ENCODE results near the gene NDUFAF8.

The NDUFAF8 gene

GRCh38 chr17:81285179-81285878 is 46.2 kb downstream of the NDUFAF8 start:
- TF ChIP-seq CTCF (IDR thresholded peaks at IDR 0.05; ENCODE audit: poor library complexity, severe bottlenecking): no peak
- no peak overlapping the region for H3K27ac ChIP-seq (ENCODE audit: poor library complexity, severe bottlenecking)
- no peaks in the 10 kb centered on the region for H3K27me3 ChIP-seq (ENCODE audit: insufficient read depth, poor library complexity, severe bottlenecking)
- H3K36me3 ChIP-seq (ENCODE audit: low read depth): peaks cover 51% of the 10 kb centered on the region
- H3K4me1 ChIP-seq (ENCODE audit: insufficient read depth, poor library complexity, severe bottlenecking): no peaks in the 10 kb centered on the region
- DNase-seq (ENCODE audit: low spot score): no peak
- no peaks in the 10 kb centered on the region for H3K9me3 ChIP-seq (ENCODE audit: severe bottlenecking)
- ATAC-seq (ENCODE audit: low read depth): no peak
- H3K4me3 ChIP-seq (ENCODE audit: severe bottlenecking): no peak overlapping the region

GRCh38 chr17:81285894-81286293 is 46.8 kb downstream of the NDUFAF8 start:
- ATAC-seq (ENCODE audit: low read depth) (no peak), DNase-seq (ENCODE audit: low spot score) (no peak)
- TF ChIP-seq CTCF (IDR thresholded peaks at IDR 0.05; ENCODE audit: poor library complexity, severe bottlenecking): no peak
- Histone ChIP-seq H3K4me1 (ENCODE audit: insufficient read depth, poor library complexity, severe bottlenecking) (no peaks in the 10 kb centered on the region), H3K4me3 (ENCODE audit: severe bottlenecking) (no peak overlapping the region), H3K9me3 (ENCODE audit: severe bottlenecking) (no peaks in the 10 kb centered on the region), H3K36me3 (ENCODE audit: low read depth) (peaks cover 55% of the 10 kb centered on the region), H3K27me3 (ENCODE audit: insufficient read depth, poor library complexity, severe bottlenecking) (no peaks in the 10 kb centered on the region), H3K27ac (ENCODE audit: poor library complexity, severe bottlenecking) (no peak overlapping the region)

- Histone ChIP-seq H3K27ac (ENCODE audit: poor library complexity, severe bottlenecking) (no peak overlapping the region), H3K36me3 (ENCODE audit: low read depth) (peaks cover 52% of the 10 kb centered on the region), H3K9me3 (ENCODE audit: severe bottlenecking) (no peaks in the 10 kb centered on the region), H3K4me3 (ENCODE audit: severe bottlenecking) (no peak overlapping the region), H3K27me3 (ENCODE audit: insufficient read depth, poor library complexity, severe bottlenecking) (no peaks in the 10 kb centered on the region), H3K4me1 (ENCODE audit: insufficient read depth, poor library complexity, severe bottlenecking) (no peaks in the 10 kb centered on the region)
- DNase-seq (ENCODE audit: low spot score) (no peak), ATAC-seq (ENCODE audit: low read depth) (no peak)
- TF ChIP-seq CTCF (IDR thresholded peaks at IDR 0.05; ENCODE audit: poor library complexity, severe bottlenecking): no peak
Observed at GRCh38 chr17:81286491-81287145, 47.5 kb downstream of the NDUFAF8 start.

- Histone ChIP-seq H3K9me3 (ENCODE audit: severe bottlenecking) (no peaks in the 10 kb centered on the region), H3K27me3 (ENCODE audit: insufficient read depth, poor library complexity, severe bottlenecking) (no peaks in the 10 kb centered on the region), H3K36me3 (ENCODE audit: low read depth) (peaks cover 48% of the 10 kb centered on the region), H3K4me1 (ENCODE audit: insufficient read depth, poor library complexity, severe bottlenecking) (no peaks in the 10 kb centered on the region), H3K4me3 (ENCODE audit: severe bottlenecking) (no peak overlapping the region), H3K27ac (ENCODE audit: poor library complexity, severe bottlenecking) (no peak overlapping the region)
- DNase-seq (ENCODE audit: low spot score): no peak
- no peak for ATAC-seq (ENCODE audit: low read depth)
- TF ChIP-seq CTCF (IDR thresholded peaks at IDR 0.05; ENCODE audit: poor library complexity, severe bottlenecking): no peak
Observed at GRCh38 chr17:81287152-81287551, 48.0 kb downstream of the NDUFAF8 start.

Data from RWPE2 (cell line).